Measurements from ENCODE around the gene JADE2.

DNA sequence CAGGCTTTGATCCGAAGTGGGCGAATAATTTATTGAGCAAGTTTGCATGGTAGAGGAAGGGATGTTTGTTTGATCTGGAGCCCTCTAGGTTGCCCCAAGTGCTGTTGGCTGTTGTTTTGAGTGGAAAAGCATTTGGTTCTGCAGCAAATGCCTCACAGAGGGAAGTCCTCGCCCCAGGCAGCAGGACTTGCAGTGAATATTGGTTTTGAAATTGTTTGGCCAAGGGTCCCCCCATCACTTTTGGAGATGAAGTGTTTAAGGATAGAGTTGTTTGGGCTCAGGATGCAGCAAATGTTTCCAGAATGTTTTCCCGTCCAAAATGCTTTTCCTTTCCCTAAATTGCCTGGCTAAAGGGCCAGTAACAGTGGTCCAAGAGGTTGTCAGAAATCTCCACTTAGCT, 3.1 kb downstream of the JADE2 start:
- TF ChIP-seq POLR2A (IDR thresholded peaks at IDR 0.05) (no peak), POLR2AphosphoS5 (IDR thresholded peaks at IDR 0.05) (no peak)
- TF ChIP-seq, protein P1, sequence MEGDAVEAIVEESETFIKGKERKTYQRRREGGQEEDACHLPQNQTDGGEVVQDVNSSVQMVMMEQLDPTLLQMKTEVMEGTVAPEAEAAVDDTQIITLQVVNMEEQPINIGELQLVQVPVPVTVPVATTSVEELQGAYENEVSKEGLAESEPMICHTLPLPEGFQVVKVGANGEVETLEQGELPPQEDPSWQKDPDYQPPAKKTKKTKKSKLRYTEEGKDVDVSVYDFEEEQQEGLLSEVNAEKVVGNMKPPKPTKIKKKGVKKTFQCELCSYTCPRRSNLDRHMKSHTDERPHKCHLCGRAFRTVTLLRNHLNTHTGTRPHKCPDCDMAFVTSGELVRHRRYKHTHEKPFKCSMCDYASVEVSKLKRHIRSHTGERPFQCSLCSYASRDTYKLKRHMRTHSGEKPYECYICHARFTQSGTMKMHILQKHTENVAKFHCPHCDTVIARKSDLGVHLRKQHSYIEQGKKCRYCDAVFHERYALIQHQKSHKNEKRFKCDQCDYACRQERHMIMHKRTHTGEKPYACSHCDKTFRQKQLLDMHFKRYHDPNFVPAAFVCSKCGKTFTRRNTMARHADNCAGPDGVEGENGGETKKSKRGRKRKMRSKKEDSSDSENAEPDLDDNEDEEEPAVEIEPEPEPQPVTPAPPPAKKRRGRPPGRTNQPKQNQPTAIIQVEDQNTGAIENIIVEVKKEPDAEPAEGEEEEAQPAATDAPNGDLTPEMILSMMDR (IDR thresholded peaks at IDR 0.05), result no peak

Data from upper lobe of left lung (tissue), 4 donors.